Activated naive CD4-positive, alpha-beta T cell (primary cell): ENCODE data around the gene ITGB8.
A peak's percentile ranks its signal among the peaks of the same experiment; 100 is the strongest.

Experiments used
- DNase-seq, 4 experiments: peaks; one replicate each; lab custom pipeline; 2025; lab: John Stamatoyannopoulos, UW

Gene ITGB8

GRCh38 chr7:20307901-20308300 is 22.8 kb upstream of the ITGB8 start:
- DNase-seq = no peak

- DNase-seq = no peak
Observed at GRCh38 chr7:20310301-20310700, 20.4 kb upstream of the ITGB8 start.

GRCh38 chr7:20310963-20311742 is 19.5 kb upstream of the ITGB8 start:
- DNase-seq = no peak

- DNase-seq = no peak
Observed at GRCh38 chr7:20311743-20312042, 19.0 kb upstream of the ITGB8 start.

GRCh38 chr7:20312562-20312961 is 18.1 kb upstream of the ITGB8 start:
- no peak for DNase-seq

- no peak for DNase-seq
Observed at GRCh38 chr7:20313626-20314025, 17.1 kb upstream of the ITGB8 start.

- DNase-seq = no peak
Observed at GRCh38 chr7:20314198-20314597, 16.5 kb upstream of the ITGB8 start.

- DNase-seq = no peak
Observed at GRCh38 chr7:20316706-20317105, 14.0 kb upstream of the ITGB8 start.

- no peak for DNase-seq
Observed at GRCh38 chr7:20317413-20317812, 13.3 kb upstream of the ITGB8 start.

- no peak for DNase-seq
Observed at GRCh38 chr7:20318933-20319332, 11.8 kb upstream of the ITGB8 start.

GRCh38 chr7:20320322-20320721 is 10.4 kb upstream of the ITGB8 start:
- DNase-seq = no peak

- no peak for DNase-seq
Observed at GRCh38 chr7:20320786-20321185, 9.9 kb upstream of the ITGB8 start.

GRCh38 chr7:20323595-20323994 is 7.1 kb upstream of the ITGB8 start:
- DNase-seq = no peak

- no peak for DNase-seq
Observed at GRCh38 chr7:20326342-20326741, 4.4 kb upstream of the ITGB8 start.

GRCh38 chr7:20327055-20327454 is 3.6 kb upstream of the ITGB8 start:
- DNase-seq = no peak

GRCh38 chr7:20328027-20328426 is 2.7 kb upstream of the ITGB8 start:
- no peak for DNase-seq

- no peak for DNase-seq
Observed at GRCh38 chr7:20328692-20329091, 2.0 kb upstream of the ITGB8 start.

- DNase-seq = no peak
Observed at GRCh38 chr7:20329389-20330238, 1.1 kb upstream of the ITGB8 start.

- peak in 1 of 4 experiments; percentile 2 for DNase-seq
Observed at GRCh38 chr7:20330928-20331909, 519 bp downstream of the ITGB8 start.

GRCh38 chr7:20331910-20332813 is 1.5 kb downstream of the ITGB8 start:
- no peak for DNase-seq

GRCh38 chr7:20338285-20338684 is 7.6 kb downstream of the ITGB8 start:
- DNase-seq = no peak
